ENCODE measurements around the gene PPP1R9A.

The PPP1R9A gene

DNA sequence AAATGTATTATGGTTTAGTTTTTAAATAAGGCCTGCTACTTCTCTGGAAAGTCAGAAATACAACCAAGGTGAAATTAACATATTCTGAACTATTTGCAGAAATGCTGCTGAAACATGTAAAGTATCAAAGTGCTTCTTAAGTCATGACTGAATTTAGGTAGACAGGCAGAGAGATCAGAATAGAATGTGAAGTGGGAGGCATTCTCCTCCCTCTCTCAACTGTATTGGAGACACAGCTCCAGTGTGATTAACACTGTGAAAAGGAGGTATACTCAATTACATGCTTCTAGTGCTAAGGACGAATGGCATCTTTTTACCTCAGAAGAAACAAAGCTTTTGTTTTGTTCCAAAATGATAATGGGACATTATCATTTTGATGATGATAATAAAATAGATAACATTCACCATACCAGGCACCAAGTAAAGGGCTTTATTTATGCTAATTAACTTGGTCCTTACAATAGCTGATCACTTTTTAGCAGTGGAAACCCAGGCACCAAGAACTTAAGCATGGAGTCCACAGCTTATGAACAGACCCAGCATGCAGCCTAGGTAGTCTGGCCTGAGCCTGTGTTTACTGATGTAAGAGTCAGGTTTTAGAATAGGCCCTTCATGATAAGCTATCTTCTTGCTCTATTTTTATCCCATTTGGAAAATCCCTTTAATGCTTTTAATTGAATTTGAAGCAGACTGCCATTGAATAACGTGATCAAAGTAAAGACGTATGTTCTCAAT, 26.0 kb downstream of the PPP1R9A start:
- H3K4me2 ChIP-seq (ENCODE audit: low read depth, low read length, poor library complexity, severe bottlenecking), result no peak overlapping the region
- no peaks in the 10 kb centered on the region for H3F3A ChIP-seq (ENCODE audit: insufficient read depth)
- no peaks in the 10 kb centered on the region for H3K27me3 ChIP-seq (ENCODE audit: low read length)
- TF ChIP-seq CTCF (IDR thresholded peaks at IDR 0.05; ENCODE audit: insufficient read depth, low read length, poor library complexity, severe bottlenecking) (no peak), EZH2phosphoT487 (conservative IDR thresholded peaks at IDR 0.05; ENCODE audit: low read length) (no peak)
- H3K9me3 ChIP-seq (ENCODE audit: insufficient read depth, low read length), result no peaks in the 10 kb centered on the region
- no peak overlapping the region for H3K9ac ChIP-seq (ENCODE audit: low read length)
- no peaks in the 10 kb centered on the region for H4K20me1 ChIP-seq (ENCODE audit: low read depth, low read length)
- no peak overlapping the region for H3K27ac ChIP-seq (ENCODE audit: low read depth, low read length)
- H3K36me3 ChIP-seq (ENCODE audit: low read length), result no peaks in the 10 kb centered on the region
- no peaks in the 10 kb centered on the region for H3K9me2 ChIP-seq (replicated peaks; ENCODE audit: insufficient read depth, low read length)
- H3K4me3 ChIP-seq (ENCODE audit: insufficient read depth, low read length, poor library complexity, severe bottlenecking), result no peak overlapping the region
- H3K79me2 ChIP-seq (ENCODE audit: insufficient read depth, low read length), result no peaks in the 10 kb centered on the region
- no peak overlapping the region for H2AFZ ChIP-seq (ENCODE audit: low read depth, low read length, severe bottlenecking)

DNA sequence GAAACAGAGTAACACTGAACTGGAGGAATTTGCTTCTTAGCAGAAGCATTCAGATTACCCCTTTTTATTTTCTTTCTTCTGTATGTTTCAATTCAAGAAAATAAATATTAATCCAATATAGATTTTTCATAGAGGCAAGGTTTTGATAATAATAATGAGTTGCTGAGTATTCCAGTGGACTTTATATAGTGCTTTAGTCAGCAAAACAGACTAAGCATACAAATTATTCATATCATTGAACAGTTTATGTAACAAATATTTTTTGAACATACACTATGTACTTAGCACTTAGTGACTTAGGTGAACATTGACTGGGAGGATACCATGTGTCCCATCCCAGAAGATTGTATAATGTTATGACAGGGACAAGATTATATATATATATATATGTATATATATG, 32.0 kb downstream of the PPP1R9A start:
- Histone ChIP-seq H3K79me2 (ENCODE audit: insufficient read depth, low read length) (no peaks in the 10 kb centered on the region), H3K9me3 (ENCODE audit: insufficient read depth, low read length) (no peaks in the 10 kb centered on the region), H3K36me3 (ENCODE audit: low read length) (no peaks in the 10 kb centered on the region), H3K27ac (ENCODE audit: low read depth, low read length) (no peak overlapping the region), H3F3A (ENCODE audit: insufficient read depth) (no peaks in the 10 kb centered on the region), H3K9ac (ENCODE audit: low read length) (no peak overlapping the region), H3K9me2 (replicated peaks; ENCODE audit: insufficient read depth, low read length) (no peaks in the 10 kb centered on the region), H3K4me2 (ENCODE audit: low read depth, low read length, poor library complexity, severe bottlenecking) (no peak overlapping the region), H2AFZ (ENCODE audit: low read depth, low read length, severe bottlenecking) (no peak overlapping the region), H4K20me1 (ENCODE audit: low read depth, low read length) (no peaks in the 10 kb centered on the region; the same call in 1 of the 2 replicates), H3K27me3 (ENCODE audit: low read length) (no peaks in the 10 kb centered on the region), H3K4me3 (ENCODE audit: insufficient read depth, low read length, poor library complexity, severe bottlenecking) (no peak overlapping the region)
- TF ChIP-seq EZH2phosphoT487 (conservative IDR thresholded peaks at IDR 0.05; ENCODE audit: low read length) (no peak), CTCF (IDR thresholded peaks at IDR 0.05; ENCODE audit: insufficient read depth, low read length, poor library complexity, severe bottlenecking) (no peak)

DNA sequence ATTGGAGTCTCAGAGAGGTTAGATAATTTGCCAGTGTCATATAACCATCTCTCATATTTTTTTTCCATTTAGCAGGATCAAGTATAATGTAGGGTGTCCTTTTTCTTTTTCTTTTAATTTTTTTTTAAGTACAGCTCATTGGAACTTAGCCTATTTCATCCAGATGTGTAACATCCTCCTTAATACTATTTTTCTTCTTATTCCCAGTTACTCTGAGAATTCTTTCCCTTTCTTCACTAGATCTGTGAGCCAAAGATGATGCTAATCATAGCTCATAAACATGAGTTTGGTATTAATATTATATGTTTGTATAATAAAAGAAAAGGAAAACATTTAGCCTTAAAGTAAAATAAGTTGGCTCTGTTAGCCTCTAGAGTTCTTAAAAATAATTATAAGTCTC, 32.8 kb downstream of the PPP1R9A start:
- no peaks in the 10 kb centered on the region for H3K79me2 ChIP-seq (ENCODE audit: insufficient read depth, low read length)
- H2AFZ ChIP-seq (ENCODE audit: low read depth, low read length, severe bottlenecking), result no peak overlapping the region
- no peak overlapping the region for H3K9ac ChIP-seq (ENCODE audit: low read length)
- TF ChIP-seq EZH2phosphoT487 (conservative IDR thresholded peaks at IDR 0.05; ENCODE audit: low read length), result no peak
- no peak for TF ChIP-seq CTCF (IDR thresholded peaks at IDR 0.05; ENCODE audit: insufficient read depth, low read length, poor library complexity, severe bottlenecking)
- H3K36me3 ChIP-seq (ENCODE audit: low read length), result no peaks in the 10 kb centered on the region
- no peak overlapping the region for H3K27ac ChIP-seq (ENCODE audit: low read depth, low read length)
- H3K9me2 ChIP-seq (replicated peaks; ENCODE audit: insufficient read depth, low read length), result no peaks in the 10 kb centered on the region
- no peaks in the 10 kb centered on the region; the same call in 1 of the 2 replicates for H4K20me1 ChIP-seq (ENCODE audit: low read depth, low read length)
- H3K9me3 ChIP-seq (ENCODE audit: insufficient read depth, low read length), result no peaks in the 10 kb centered on the region
- H3K4me3 ChIP-seq (ENCODE audit: insufficient read depth, low read length, poor library complexity, severe bottlenecking), result no peak overlapping the region
- H3K27me3 ChIP-seq (ENCODE audit: low read length), result no peaks in the 10 kb centered on the region
- H3K4me2 ChIP-seq (ENCODE audit: low read depth, low read length, poor library complexity, severe bottlenecking), result no peak overlapping the region
- H3F3A ChIP-seq (ENCODE audit: insufficient read depth), result no peaks in the 10 kb centered on the region

Measured in SU-DHL-6 (cell line).